GM18868 (cell line): ENCODE data around the gene ZNF761.
A peak's percentile ranks its signal among the peaks of the same experiment; 100 is the strongest.
"Not testable (repeated sequence)": the region's sequence is repeated elsewhere in the genome, so short reads cannot be mapped to it uniquely, and the experiment has no call there.

Experiments
- ATAC-seq: cut with Tn5 transposase; IDR thresholded peaks from one replicate; pipeline ENCODE4 v1.9.1; 2021; ENCODE audit warnings: mild to moderate bottlenecking, moderate library complexity; ENCODE audit not compliant: unreplicated experiment

ZNF761 gene

GRCh38 chr19:53455828-53456227, 24.0 kb downstream of the ZNF761 start:
- no peak for ATAC-seq

GRCh38 chr19:53460131-53460721, 28.4 kb downstream of the ZNF761 start:
- not testable (repeated sequence) for ATAC-seq

- no peak for ATAC-seq
Measured at GRCh38 chr19:53461866-53462265, 30.1 kb downstream of the ZNF761 start.

- no peak for ATAC-seq
Measured at GRCh38 chr19:53462861-53463260, 31.1 kb downstream of the ZNF761 start.

- no peak for ATAC-seq
Measured at GRCh38 chr19:53463263-53463662, 31.5 kb downstream of the ZNF761 start.

- no peak for ATAC-seq
Measured at GRCh38 chr19:53466726-53467484, 35.1 kb downstream of the ZNF761 start.

GRCh38 chr19:53467485-53468262, 35.9 kb downstream of the ZNF761 start, which contains the start of gene ZNF813:
Gene ZNF813, plus strand, starts transcription at chr19:53467733. Its CDS starts 16,090 bp downstream, at chr19:53483823.
- ATAC-seq: peak; percentile 84

DNA sequence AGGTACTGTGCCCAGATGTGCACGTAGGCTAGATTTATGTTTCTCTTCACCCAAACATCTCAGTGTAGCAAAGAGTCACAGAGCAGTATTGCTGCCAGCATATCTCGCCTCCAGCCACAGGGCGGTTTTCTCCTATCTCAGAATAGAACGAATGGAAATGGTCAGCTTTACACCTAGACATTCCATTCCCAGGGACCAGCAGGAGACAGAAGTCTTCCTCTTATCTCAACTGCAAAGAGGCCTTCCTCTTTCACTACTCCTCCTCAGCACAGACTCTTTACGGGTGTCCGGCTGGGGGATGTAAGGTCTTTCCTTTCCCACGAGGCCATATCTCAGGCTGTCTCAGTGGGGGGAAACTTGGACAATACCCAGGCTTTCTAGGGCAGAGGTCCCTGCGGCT, 36.8 kb downstream of the ZNF761 start:
- not testable (repeated sequence) for ATAC-seq

DNA sequence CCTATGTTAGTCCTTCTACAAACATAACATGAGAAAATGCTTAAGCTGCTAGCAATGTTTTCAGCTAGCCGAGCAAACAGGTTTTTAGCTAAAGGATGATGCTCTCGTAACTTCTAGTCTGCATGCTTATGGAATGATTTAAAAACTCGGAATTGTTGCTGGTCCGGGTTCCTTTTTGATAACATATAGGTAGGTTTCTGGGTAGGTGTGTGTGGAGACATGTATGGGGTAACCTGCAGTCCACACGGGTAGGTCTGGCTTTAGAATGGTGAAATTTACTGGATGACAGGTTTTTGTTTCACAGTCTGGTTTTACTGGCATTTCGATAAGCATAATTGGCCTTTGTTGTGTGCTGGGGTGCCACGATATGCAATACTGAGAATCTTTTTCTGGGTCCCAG, 40.1 kb downstream of the ZNF761 start:
- no peak for ATAC-seq

DNA sequence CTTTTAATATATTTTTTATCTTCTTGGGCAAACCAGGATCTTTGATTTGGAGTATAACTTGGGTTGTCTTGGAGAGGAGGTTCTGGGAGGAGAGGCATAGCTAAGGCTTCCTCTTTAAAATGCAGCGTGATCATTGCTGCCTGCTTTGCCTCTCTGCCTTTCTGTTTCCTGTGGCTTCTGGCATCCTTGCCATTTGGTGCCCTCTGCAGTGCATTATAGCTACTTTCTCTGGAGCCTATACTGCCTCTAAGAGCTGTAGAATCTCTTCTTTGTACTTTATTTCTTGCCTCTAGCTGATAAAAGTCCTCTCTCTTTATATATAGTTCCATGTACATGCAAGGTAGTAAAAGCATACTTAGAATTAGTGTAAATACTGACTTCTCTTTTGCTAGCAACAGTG, 43.0 kb downstream of the ZNF761 start:
- ATAC-seq: not testable (repeated sequence)

DNA sequence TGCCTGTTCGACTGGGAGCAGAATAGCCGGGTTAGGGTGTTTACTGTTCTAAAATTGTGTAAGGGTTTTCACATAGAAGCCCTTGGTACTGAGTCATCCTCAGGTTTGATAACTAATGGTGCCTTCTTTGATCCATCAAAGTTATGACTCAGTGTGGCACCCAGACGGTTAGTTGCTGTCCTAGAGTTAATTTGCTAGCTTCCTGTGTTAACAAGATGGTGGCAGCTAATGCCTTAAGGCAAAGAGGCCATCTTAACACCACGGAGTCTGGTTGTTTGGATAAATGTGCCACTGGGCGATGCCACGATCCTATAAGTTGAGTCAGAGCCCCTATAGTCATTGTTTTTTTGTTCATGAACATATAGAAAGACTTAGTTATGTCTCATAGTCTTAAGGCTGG, 43.7 kb downstream of the ZNF761 start:
- not testable (repeated sequence) for ATAC-seq

DNA sequence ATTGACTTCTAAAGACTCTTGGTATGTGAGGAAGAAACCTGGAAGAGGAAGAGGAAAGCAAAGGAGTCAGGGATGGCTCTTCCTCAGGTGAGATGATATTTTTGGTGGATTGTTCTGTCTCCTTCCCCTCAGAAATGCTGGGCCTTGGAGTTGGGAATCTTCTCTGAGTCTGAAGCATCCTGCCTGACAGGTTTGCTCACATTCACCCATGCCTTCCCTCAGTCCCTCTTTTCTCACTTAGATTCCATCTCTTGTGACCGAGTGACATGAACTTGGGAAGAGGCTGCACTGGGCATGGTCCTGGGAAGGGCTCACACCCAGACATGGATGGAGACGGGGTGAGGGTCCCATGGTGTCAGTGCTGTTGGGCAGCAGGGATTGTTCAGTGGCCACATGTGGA, 52.0 kb downstream of the ZNF761 start:
- ATAC-seq: not testable (repeated sequence)

- ATAC-seq: no peak
Measured at GRCh38 chr19:53485046-53486004, 53.5 kb downstream of the ZNF761 start.

DNA sequence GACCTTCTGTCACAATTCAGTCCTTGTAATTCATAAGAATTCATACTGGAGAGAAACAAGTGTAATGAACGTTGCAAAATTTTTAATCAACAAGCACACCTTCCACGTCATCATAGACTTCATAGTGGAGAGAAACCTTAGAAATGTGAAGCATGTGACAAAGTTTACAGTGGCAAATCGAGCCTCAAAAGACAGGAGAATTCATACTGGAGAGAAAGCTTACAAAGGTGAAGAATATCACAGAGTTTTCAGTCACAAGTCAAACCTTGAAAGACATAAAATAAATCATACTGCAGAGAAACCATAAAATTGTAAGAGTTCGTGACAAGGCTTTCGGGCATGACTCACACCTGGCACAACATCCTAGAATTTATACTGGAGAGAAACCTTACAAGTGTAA, 60.4 kb downstream of the ZNF761 start:
- ATAC-seq: no peak

GRCh38 chr19:53497311-53498023, 65.7 kb downstream of the ZNF761 start:
- not testable (repeated sequence) for ATAC-seq

GRCh38 chr19:53498024-53498395, 66.2 kb downstream of the ZNF761 start:
- not testable (repeated sequence) for ATAC-seq

GRCh38 chr19:53503151-53503550, 71.4 kb downstream of the ZNF761 start:
- ATAC-seq: not testable (repeated sequence)

GRCh38 chr19:53503671-53504364, 72.0 kb downstream of the ZNF761 start:
- ATAC-seq: not testable (repeated sequence)

- ATAC-seq: not testable (repeated sequence)
Measured at GRCh38 chr19:53504365-53504703, 72.5 kb downstream of the ZNF761 start.
